Medulla oblongata (tissue), 1 donor: ENCODE data around the gene EME2.

Experiments
- DNase-seq: peaks from one replicate; pipeline ENCODE4 v3.0.0-alpha.2; 2015; ENCODE audit errors: extremely low spot score

Gene EME2

GRCh38 chr16:1818873-1819525 is 46.4 kb downstream of the EME2 start:
- no peak for DNase-seq

- DNase-seq, result no peak
These were observed 47.0 kb downstream of the EME2 start for GRCh38 chr16:1819611-1820010.

GRCh38 chr16:1820096-1820945 is 47.7 kb downstream of the EME2 start:
- DNase-seq, result no peak

DNA sequence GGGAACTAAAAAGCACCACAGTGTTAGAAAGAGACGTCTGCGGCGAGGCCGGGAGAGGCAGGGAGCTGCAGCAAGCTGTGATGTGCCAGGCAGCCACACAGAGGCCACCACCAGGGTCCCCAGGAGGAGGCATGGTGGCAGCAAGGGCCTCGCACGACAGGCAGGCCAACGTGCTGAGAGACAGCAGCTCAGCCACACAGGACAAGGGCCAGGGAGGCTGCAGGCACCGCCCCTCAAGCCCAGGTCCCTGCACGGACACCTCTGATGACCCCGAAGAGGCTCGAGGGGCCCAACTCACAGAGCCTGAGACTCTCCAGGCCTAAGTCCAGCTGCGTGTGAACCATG is 48.3 kb downstream of the EME2 start:
- no peak for DNase-seq

DNA sequence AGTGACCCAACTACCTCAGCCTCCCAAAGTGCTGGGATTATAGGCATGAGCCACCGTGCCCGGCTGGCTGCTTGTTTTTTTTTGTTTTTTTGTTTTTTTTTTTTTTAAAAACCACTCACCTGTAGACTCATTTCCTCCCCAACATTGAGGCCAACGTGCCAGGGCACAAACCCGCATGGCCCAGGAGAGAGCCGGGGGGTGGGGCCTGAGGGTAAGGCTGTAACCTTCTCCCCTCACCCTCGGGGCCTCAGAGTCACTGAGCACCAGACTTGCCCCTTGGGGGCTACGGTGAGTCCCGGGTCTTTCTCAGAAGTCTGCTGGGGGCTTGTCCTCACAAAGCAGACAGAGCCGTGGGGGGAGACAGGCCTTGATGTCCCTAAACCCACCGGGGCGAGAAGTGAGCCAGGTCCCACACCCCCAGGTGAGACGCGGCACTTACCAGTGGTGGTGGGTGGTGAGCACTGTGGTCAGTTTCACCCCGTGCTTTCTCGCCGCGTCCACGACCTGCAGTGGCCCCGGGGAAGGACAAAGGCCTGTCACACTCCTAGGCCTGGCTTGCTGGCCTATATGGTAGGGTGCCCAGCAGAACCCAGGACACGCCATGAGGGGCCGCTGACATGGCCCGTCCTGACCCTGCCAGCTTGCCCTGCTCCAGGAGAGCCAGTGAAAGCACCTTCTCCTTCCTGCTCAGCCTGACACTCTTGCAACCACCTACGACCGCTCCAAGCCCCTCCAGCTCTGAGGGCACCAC is 49.4 kb downstream of the EME2 start:
- DNase-seq, result no peak

DNA sequence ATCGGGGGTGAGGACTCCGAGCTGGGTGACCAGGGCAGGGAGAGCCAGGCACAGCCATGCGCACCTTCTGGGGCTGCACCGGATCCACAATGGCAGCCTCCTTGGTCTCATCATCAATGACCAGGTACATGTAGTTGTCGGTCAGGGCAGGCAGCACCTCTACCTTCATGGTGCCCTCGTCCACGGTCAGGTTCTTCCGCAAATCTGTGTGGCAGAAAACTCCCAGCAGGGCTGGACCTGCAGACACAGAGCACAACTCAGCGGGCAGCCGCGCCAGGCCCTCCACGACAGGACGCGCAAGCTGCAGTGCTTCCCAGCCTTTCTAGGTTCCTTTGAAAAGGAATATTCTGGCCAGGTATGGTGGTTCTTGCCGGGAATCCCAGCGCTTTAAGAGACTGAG is 50.2 kb downstream of the EME2 start:
- no peak for DNase-seq

DNA sequence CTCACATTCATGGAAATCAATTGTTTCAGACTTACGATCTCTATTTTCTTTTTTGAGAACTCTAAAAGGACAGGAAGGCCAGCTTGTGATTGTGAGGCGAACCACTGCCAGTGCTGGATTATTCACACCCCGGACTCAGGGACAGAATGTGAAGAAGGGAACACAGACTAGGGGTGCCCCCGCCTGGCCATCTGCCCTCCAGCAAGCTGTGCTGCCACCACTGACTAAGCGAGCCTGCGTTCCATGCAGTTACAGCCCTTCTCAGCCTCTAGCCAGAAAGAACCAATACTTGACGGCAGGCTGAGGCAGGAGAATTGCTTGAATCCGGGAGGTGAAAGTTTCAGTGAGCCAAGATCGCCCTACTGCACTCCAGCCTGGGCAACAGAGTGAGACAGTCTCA is 51.2 kb downstream of the EME2 start:
- no peak for DNase-seq

- no peak for DNase-seq
These were observed 52.8 kb downstream of the EME2 start for GRCh38 chr16:1825381-1825863.
